ENCODE results near the gene ASIC4.

The ASIC4 gene

GRCh38 chr2:219482674-219483405 is 31.4 kb upstream of the ASIC4 start:
- no peak for DNase-seq

- no peak for DNase-seq
Observed at GRCh38 chr2:219483451-219484342, 30.6 kb upstream of the ASIC4 start.

- no peak for DNase-seq
Observed at GRCh38 chr2:219484343-219485200, 29.7 kb upstream of the ASIC4 start.

GRCh38 chr2:219485201-219485580 is 29.1 kb upstream of the ASIC4 start:
- no peak for DNase-seq

GRCh38 chr2:219486380-219486959 is 27.8 kb upstream of the ASIC4 start:
- no peak for DNase-seq

GRCh38 chr2:219488149-219488843 is 26.0 kb upstream of the ASIC4 start:
- no peak for DNase-seq

- no peak for DNase-seq
Observed at GRCh38 chr2:219488844-219489194, 25.5 kb upstream of the ASIC4 start.

GRCh38 chr2:219489315-219489714 is 25.0 kb upstream of the ASIC4 start:
- no peak for DNase-seq

- DNase-seq, result no peak
Observed at GRCh38 chr2:219490186-219490585, 24.1 kb upstream of the ASIC4 start.

GRCh38 chr2:219490600-219491130 is 23.6 kb upstream of the ASIC4 start:
- DNase-seq, result no peak

- DNase-seq, result no peak
Observed at GRCh38 chr2:219491278-219491963, 22.9 kb upstream of the ASIC4 start.

GRCh38 chr2:219492575-219492974 is 21.7 kb upstream of the ASIC4 start:
- no peak for DNase-seq

GRCh38 chr2:219493086-219493485 is 21.2 kb upstream of the ASIC4 start:
- no peak for DNase-seq

- no peak for DNase-seq
Observed at GRCh38 chr2:219494952-219495530, 19.2 kb upstream of the ASIC4 start.

- peak; percentile 49 for DNase-seq
Observed at GRCh38 chr2:219495531-219496122, 18.7 kb upstream of the ASIC4 start.

GRCh38 chr2:219496247-219496824 is 17.9 kb upstream of the ASIC4 start:
- no peak for DNase-seq

GRCh38 chr2:219496825-219497494 is 17.3 kb upstream of the ASIC4 start:
- DNase-seq, result no peak

GRCh38 chr2:219497495-219498279 is 16.6 kb upstream of the ASIC4 start:
- DNase-seq, result peak; percentile 61

Data from CD4-positive, alpha-beta T cell treated with Interferon gamma for 1 hour (primary cell).